Kidney epithelial cell (primary cell): ENCODE data around the gene KLHL3. TPM values are rescaled to one million over a fixed set of nuclear protein-coding genes. Genes with fewer than 3 reads are reported as not detected.

Source experiments
- DNase-seq: peaks from one replicate; pipeline ENCODE4 v3.0.0-alpha.2; 2010; ENCODE audit warnings: low read depth
- H3K27me3 ChIP-seq: 2 replicates; pipeline ENCODE4 v1.6.0; 2011; ENCODE audit warnings: low read length; ENCODE audit not compliant: control insufficient read depth, insufficient read depth
- H3K36me3 ChIP-seq: 2 replicates; pipeline ENCODE4 v1.5.1; 2011; ENCODE audit warnings: low read length; ENCODE audit not compliant: control insufficient read depth, insufficient read depth
- H3K4me3 ChIP-seq: 2 replicates; pipeline ENCODE4 v1.5.1; 2011; ENCODE audit warnings: low read depth, mild to moderate bottlenecking, control low read depth, low read length
- total RNA-seq: library from RNA; depleted of rRNA; stranded (reverse); fragments of >200 nt; gene quantifications from 2 replicates; pipeline ENCODE4 v1.2.3, GENCODE V29; 2015
- TF ChIP-seq, protein P1 (sequence below): IDR thresholded peaks from 2 replicates; pipeline ENCODE4 v1.5.1; 2011; ENCODE audit warnings: mild to moderate bottlenecking, moderate library complexity, low read length, control low read depth, inconsistent platforms; ENCODE audit not compliant: insufficient read depth, poor library complexity, severe bottlenecking

KLHL3 gene
- total RNA-seq, 1 donor from 2014 or later, result 2.8 TPM

DNA sequence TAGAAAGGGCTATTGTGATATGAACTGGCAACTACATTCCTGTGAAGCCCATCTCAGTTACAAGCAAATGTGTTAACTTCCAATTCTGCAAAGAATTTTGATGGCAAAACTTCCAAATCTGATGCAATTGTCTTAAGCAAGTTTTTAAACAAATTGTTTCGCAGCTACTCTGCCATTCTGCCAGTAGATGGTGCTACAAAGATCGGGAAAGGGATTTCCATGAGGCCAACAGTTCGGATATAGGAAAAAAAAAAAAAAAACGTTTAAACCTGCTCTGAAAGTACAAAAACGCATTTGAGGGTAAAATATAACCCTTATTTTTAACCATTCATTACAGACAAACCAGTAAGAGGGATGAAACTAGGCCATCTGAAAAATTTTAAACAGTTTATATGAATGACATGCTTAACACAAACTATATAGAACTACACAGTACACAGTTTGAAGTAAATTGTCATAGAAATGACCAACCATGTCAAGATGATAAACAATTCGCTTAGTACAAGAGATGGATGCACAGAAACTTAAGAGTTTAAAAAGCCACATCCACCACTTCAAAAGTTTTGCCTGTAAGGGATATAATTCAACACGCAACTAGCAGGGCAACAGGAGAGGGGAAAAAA lies 16.1 kb upstream of the KLHL3 start:
- TF ChIP-seq, protein P1, sequence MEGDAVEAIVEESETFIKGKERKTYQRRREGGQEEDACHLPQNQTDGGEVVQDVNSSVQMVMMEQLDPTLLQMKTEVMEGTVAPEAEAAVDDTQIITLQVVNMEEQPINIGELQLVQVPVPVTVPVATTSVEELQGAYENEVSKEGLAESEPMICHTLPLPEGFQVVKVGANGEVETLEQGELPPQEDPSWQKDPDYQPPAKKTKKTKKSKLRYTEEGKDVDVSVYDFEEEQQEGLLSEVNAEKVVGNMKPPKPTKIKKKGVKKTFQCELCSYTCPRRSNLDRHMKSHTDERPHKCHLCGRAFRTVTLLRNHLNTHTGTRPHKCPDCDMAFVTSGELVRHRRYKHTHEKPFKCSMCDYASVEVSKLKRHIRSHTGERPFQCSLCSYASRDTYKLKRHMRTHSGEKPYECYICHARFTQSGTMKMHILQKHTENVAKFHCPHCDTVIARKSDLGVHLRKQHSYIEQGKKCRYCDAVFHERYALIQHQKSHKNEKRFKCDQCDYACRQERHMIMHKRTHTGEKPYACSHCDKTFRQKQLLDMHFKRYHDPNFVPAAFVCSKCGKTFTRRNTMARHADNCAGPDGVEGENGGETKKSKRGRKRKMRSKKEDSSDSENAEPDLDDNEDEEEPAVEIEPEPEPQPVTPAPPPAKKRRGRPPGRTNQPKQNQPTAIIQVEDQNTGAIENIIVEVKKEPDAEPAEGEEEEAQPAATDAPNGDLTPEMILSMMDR, result peak; percentile 78
- peak overlapping the region; percentile 74 for H3K4me3 ChIP-seq
- H3K27me3 ChIP-seq, result no peaks in the 10 kb centered on the region
- no peaks in the 10 kb centered on the region for H3K36me3 ChIP-seq
- DNase-seq, result peak; percentile 37

DNA sequence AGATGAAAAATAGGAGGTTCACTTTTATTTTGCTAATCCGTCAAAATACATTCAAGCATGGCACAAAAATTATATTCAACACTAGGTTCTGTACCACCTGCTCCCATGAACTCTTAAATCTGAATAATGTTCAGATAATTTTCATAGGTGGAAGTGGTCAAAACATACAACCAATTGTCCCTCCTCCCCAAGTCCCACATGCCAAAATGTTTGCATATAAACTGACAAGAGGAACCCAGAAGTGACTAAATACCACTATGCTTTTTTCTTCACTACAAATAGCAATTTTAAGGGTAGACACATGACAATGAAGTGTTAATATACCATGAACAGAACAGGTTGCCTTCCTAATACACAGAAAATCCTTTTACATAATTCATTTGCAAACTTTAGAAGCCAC lies 14.5 kb upstream of the KLHL3 start:
- Histone ChIP-seq H3K4me3 (no peak overlapping the region), H3K27me3 (no peaks in the 10 kb centered on the region), H3K36me3 (no peaks in the 10 kb centered on the region)
- no peak for DNase-seq
- TF ChIP-seq, protein P1, result no peak

DNA sequence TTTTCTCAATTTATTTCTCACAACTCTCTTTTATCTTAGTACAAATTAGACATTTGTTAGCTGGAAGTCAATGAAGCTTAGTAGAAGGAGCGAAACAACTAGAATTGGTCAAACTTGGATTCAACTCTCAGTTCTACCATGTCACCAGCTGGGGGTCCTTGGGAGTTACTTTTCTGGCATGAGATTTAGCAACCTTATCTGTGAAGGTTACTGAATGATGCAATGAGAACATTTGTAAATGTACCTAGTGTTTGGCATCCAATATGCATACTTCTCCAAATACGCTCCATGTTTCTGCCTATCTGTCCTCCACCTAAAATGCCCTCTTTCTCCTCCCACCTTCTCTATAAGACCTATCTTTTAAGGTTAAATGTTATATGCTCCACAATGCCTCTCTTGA lies 12.0 kb upstream of the KLHL3 start:
- Histone ChIP-seq H3K36me3 (no peaks in the 10 kb centered on the region), H3K27me3 (no peaks in the 10 kb centered on the region), H3K4me3 (no peak overlapping the region)
- TF ChIP-seq, protein P1, result no peak
- no peak for DNase-seq

DNA sequence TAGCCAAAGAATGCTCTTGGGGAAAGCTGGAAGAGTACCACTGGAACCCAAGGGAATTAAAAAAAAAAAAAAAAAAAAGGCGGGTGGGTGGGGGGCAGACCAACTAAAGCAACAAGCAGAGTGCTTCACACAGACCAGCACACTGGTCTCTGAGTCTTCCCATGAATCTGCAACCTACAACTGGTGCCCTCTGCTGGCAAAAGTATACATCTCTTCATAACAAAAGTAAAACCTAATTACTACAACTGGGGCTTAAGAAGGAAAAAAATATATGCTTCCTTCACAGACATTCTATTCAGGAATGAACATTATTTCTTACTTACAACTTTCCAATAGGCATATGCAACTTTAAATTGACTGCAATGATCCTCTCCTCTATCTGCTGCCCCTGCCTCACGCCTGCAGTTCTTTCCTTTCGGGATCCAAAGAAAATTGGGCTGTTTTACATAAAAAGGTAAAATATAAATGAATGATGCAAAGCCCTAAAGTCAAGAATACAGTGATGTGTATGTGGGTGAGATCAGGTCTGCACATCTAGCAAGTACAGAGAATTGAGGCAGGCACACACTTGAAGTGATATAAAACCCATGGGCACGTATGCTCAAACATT lies 7.2 kb upstream of the KLHL3 start:
- Histone ChIP-seq H3K27me3 (no peaks in the 10 kb centered on the region), H3K36me3 (no peaks in the 10 kb centered on the region), H3K4me3 (no peak overlapping the region)
- TF ChIP-seq, protein P1, result peak; percentile 67
- peak; percentile 47 for DNase-seq

DNA sequence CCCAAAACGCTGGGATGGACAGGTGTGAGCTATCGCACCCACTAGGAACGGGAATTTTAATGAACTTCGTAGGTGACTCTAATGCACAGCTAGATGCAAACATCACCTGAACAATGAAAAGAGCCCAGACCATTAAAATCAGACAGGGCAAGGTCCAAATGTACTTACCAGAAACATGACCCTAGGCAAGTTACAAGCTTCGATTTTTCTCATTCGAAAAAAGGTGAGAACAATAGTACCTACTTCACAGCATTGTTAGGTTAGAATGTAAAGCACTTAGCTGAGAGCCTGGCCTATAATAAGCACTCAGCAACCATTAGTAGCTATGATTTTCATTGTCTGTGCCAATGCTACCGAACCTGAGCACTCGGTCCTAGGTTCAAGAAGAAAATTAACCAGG lies 5.8 kb upstream of the KLHL3 start:
- Histone ChIP-seq H3K36me3 (no peaks in the 10 kb centered on the region), H3K27me3 (no peaks in the 10 kb centered on the region)
- TF ChIP-seq, protein P1, result no peak

DNA sequence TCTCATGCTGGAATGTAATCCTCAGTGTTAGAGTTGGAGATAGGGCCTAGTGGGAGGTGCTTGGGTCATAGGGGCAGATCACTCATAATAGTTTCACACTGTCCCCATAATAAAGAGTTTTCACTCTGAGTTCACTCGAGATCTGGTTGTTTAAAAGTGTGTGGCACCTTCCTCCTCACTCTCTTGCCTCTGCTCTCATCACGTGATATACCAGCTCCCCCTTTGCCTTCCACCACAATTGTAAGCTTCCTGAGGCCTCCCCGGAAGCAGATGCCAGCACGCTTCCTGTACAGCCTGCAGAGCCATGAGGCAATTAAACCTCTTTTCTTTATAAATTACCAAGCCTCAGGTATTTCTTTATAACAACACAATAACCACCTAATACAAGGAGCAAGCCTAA lies 3.8 kb upstream of the KLHL3 start:
- H3K4me3 ChIP-seq, result no peak overlapping the region

More for the DNA sequence above, 5.8 kb upstream of the KLHL3 start:
- DNase-seq, result no peak
- no peak overlapping the region for H3K4me3 ChIP-seq

More for the DNA sequence above, 3.8 kb upstream of the KLHL3 start:
- TF ChIP-seq, protein P1, result no peak
- Histone ChIP-seq H3K36me3 (no peaks in the 10 kb centered on the region), H3K27me3 (no peaks in the 10 kb centered on the region)
- DNase-seq, result no peak
